ACHN (cell line): ENCODE data around the gene REEP1.

Experiments
- DNase-seq: peaks from one replicate; pipeline ENCODE4 v3.0.0-alpha.2; 2015
- in situ Hi-C: cut with HindIII; loops from 2 replicates; pipeline ENCODE4 v1.10.0; 2017; ENCODE audit warnings: low sequenced_read_pairs, low pct_ligation_motif_present, low pct_unique_long_range_greater_than_20kb

The REEP1 gene

GRCh38 chr2:86292571-86293515 lies 44.6 kb downstream of the REEP1 start:
- in situ Hi-C loops, result no loop called here
- no peak for DNase-seq

GRCh38 chr2:86291328-86291662 lies 46.1 kb downstream of the REEP1 start:
- in situ Hi-C loops, result no loop called here
- DNase-seq, result no peak

- in situ Hi-C loops, result no loop called here
- DNase-seq, result no peak
These were observed 46.7 kb downstream of the REEP1 start for GRCh38 chr2:86290596-86291327.

- no peak for DNase-seq
- in situ Hi-C loops, result no loop called here
These were observed 50.9 kb downstream of the REEP1 start for GRCh38 chr2:86286516-86286915.

- no peak for DNase-seq
- in situ Hi-C loops, result no loop called here
These were observed 51.4 kb downstream of the REEP1 start for GRCh38 chr2:86285981-86286380.

- no peak for DNase-seq
- in situ Hi-C loops, result no loop called here
These were observed 51.9 kb downstream of the REEP1 start for GRCh38 chr2:86285571-86285970.

GRCh38 chr2:86284987-86285386 lies 52.4 kb downstream of the REEP1 start:
- in situ Hi-C loops, result no loop called here

GRCh38 chr2:86284401-86284841 lies 53.0 kb downstream of the REEP1 start:
- no peak for DNase-seq
- in situ Hi-C loops, result no loop called here

More at GRCh38 chr2:86284987-86285386, 52.4 kb downstream of the REEP1 start:
- no peak for DNase-seq

- in situ Hi-C loops, result no loop called here
- peak; percentile 83 for DNase-seq
These were observed 53.9 kb downstream of the REEP1 start for GRCh38 chr2:86283411-86284030.

GRCh38 chr2:86281066-86281700 lies 56.2 kb downstream of the REEP1 start:
- in situ Hi-C loops, result no loop called here

GRCh38 chr2:86280191-86280667 lies 57.2 kb downstream of the REEP1 start:
- in situ Hi-C loops, result no loop called here
- no peak for DNase-seq

More at GRCh38 chr2:86281066-86281700, 56.2 kb downstream of the REEP1 start:
- no peak for DNase-seq

GRCh38 chr2:86275962-86276361 lies 61.5 kb downstream of the REEP1 start:
- DNase-seq, result no peak
- in situ Hi-C loops, result no loop called here

GRCh38 chr2:86275384-86275799 lies 62.0 kb downstream of the REEP1 start:
- DNase-seq, result no peak
- in situ Hi-C loops, result no loop called here

GRCh38 chr2:86274918-86275275 lies 62.5 kb downstream of the REEP1 start:
- in situ Hi-C loops, result no loop called here
- peak; percentile 78 for DNase-seq

- DNase-seq, result peak; percentile 90
- in situ Hi-C loops, result no loop called here
These were observed 63.0 kb downstream of the REEP1 start for GRCh38 chr2:86274265-86274917.

- in situ Hi-C loops, result no loop called here
- DNase-seq, result no peak
These were observed 65.3 kb downstream of the REEP1 start for GRCh38 chr2:86272111-86272510.

- in situ Hi-C loops, result no loop called here
- DNase-seq, result no peak
These were observed 66.2 kb downstream of the REEP1 start for GRCh38 chr2:86271248-86271647.

GRCh38 chr2:86263956-86264355 lies 73.5 kb downstream of the REEP1 start:
- in situ Hi-C loops, result no loop called here
- no peak for DNase-seq
